ENCODE measurements around the gene EXOSC10.
A peak's percentile ranks its signal among the peaks of the same experiment; 100 is the strongest.
"Not testable (repeated sequence)": the region's sequence is repeated elsewhere in the genome, so short reads cannot be mapped to it uniquely, and the experiment has no call there.

Gene EXOSC10

GRCh38 chr1:11042065-11042464 is 57.6 kb downstream of the EXOSC10 start:
- no peak for TF ChIP-seq CTCF (IDR thresholded peaks at IDR 0.05; ENCODE audit: borderline replicate concordance, insufficient read depth, low read depth, low read length)

GRCh38 chr1:11041048-11041447 is 58.6 kb downstream of the EXOSC10 start:
- no peak for TF ChIP-seq CTCF (IDR thresholded peaks at IDR 0.05; ENCODE audit: borderline replicate concordance, insufficient read depth, low read depth, low read length)
- H3K4me3 ChIP-seq (ENCODE audit: low read depth, low read length), result no peak overlapping the region

More at GRCh38 chr1:11042065-11042464, 57.6 kb downstream of the EXOSC10 start:
- H3K4me3 ChIP-seq (ENCODE audit: low read depth, low read length), result no peak overlapping the region

- H3K4me3 ChIP-seq (ENCODE audit: low read depth, low read length), result not testable (repeated sequence)
Measured at GRCh38 chr1:11040105-11040429, 59.6 kb downstream of the EXOSC10 start.

- H3K4me3 ChIP-seq (ENCODE audit: low read depth, low read length), result no peak overlapping the region
Measured at GRCh38 chr1:11039351-11040104, 60.1 kb downstream of the EXOSC10 start.

GRCh38 chr1:11037740-11038182 is 61.9 kb downstream of the EXOSC10 start:
- peak; percentile 93 for TF ChIP-seq CTCF (IDR thresholded peaks at IDR 0.05; ENCODE audit: borderline replicate concordance, insufficient read depth, low read depth, low read length)
- no peak overlapping the region for H3K4me3 ChIP-seq (ENCODE audit: low read depth, low read length)

More at GRCh38 chr1:11039351-11040104, 60.1 kb downstream of the EXOSC10 start:
- TF ChIP-seq CTCF (IDR thresholded peaks at IDR 0.05; ENCODE audit: borderline replicate concordance, insufficient read depth, low read depth, low read length), result no peak

GRCh38 chr1:11037019-11037739 is 62.5 kb downstream of the EXOSC10 start:
- H3K4me3 ChIP-seq (ENCODE audit: low read depth, low read length), result not testable (repeated sequence)

- no peak for TF ChIP-seq CTCF (IDR thresholded peaks at IDR 0.05; ENCODE audit: borderline replicate concordance, insufficient read depth, low read depth, low read length)
- H3K4me3 ChIP-seq (ENCODE audit: low read depth, low read length), result no peak overlapping the region
Measured at GRCh38 chr1:11031624-11032262, 67.9 kb downstream of the EXOSC10 start.

- TF ChIP-seq CTCF (IDR thresholded peaks at IDR 0.05; ENCODE audit: borderline replicate concordance, insufficient read depth, low read depth, low read length), result no peak
- no peak overlapping the region for H3K4me3 ChIP-seq (ENCODE audit: low read depth, low read length)
Measured at GRCh38 chr1:11030865-11031264, 68.8 kb downstream of the EXOSC10 start.

All from GM12875 (cell line).